HG02571 (cell line): ENCODE results near the gene PER2.

Source experiments
- ATAC-seq: cut with Tn5 transposase; IDR thresholded peaks from one replicate; pipeline ENCODE4 v1.9.1; 2021; ENCODE audit warnings: mild to moderate bottlenecking, moderate library complexity; ENCODE audit not compliant: unreplicated experiment

PER2 gene

DNA sequence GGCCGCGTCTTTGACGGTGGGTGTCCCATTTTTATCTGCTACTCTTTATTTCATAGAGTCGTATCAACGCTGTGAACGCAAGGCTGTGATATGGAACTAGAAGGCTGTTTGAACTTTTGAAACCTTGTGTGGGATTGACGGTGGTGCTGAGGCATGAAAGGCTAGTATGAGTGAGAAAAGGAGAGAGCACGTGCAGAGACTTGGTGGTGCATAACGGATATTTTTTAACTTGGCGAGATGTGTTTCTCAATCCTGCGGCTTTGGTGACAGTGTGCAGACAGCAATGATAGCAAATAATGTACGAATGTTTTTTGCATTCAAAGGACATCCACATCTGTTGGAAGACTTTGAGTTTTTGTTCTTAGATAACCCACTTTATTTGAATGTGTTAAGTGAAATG, 54.8 kb downstream of the PER2 start:
- ATAC-seq = no peak

DNA sequence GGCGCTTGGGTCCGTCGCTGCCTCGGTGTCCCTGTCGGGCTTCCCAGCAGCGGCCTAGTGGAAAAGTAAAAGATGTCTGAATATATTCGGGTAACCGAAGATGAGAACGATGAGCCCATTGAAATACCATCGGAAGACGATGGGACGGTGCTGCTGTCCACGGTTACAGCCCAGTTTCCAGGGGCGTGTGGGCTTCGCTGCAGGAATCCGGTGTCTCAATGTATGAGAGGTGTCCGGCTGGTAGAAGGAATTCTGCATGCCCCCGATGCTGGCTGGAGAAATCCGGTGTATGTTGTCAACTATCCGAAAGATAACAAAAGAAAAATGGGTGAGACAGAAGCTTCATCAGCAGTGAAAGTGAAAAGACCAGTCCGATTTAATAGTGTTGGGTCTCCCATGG, 56.6 kb downstream of the PER2 start:
- no peak for ATAC-seq

DNA sequence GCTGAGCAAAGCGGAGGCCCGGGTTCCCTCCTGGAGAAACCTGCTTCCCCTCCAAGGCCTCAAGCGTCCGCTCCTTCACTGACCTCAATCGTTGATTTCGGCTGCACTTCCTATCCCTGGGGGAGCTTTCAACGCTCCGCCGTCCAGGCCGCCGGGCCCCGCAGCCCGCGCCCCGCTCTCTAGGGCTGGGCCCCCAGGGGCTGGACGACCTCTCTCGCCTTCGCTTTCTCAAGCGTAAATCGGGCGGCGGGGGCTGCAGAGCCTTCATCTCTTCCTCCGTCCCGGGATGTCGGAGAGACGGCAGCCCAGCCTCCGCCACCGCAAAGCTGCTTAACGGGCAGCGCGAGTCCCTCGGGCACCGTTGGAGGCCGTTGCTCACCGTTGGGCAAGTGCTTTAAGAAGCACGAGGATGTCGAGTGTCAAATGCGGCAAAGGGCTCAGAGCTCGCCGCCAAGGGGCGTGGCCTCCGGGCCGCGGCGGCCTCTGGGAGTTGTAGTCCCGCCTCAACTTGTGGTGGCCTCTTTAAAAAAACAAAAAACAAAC, 57.1 kb downstream of the PER2 start:
- ATAC-seq = peak; percentile 60

DNA sequence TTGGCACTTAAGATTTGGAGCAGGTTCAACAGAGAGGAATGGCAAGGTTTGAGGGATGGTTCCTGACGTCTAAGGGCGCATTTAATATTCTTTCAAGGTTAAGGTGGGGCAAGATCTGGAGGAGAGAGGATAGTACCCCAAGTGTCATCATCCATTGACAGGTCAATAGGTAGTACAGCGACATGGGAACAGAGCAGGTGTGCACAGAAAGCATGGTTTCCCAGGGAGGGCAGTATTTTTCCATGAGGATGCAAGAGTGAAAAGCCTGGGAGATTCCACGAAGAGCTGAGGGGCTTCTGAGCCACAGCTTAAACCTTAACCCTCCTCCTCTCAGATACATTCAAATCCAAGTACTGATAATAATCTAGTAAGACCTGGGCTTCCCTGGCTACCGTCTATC, 57.7 kb downstream of the PER2 start:
- ATAC-seq = no peak

DNA sequence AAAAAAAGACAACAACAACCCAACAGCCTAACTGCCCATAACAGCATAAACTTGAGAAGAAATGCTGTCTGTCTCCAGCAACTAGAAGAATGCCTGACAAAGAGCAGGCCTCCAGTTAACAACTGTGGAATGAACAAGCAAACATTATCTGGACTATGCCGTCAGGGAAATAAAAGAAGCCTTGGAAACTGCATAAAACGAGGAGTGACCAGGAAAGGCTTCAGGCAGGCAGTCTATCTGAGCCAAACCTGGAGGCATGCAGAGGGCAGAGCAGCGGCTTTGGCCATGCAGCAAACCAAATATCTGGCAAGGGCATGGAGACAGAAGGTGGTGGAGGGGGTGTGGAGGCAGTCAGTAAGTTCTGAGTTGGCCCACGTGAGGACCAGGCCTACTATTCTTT, 59.7 kb downstream of the PER2 start:
- ATAC-seq = no peak

DNA sequence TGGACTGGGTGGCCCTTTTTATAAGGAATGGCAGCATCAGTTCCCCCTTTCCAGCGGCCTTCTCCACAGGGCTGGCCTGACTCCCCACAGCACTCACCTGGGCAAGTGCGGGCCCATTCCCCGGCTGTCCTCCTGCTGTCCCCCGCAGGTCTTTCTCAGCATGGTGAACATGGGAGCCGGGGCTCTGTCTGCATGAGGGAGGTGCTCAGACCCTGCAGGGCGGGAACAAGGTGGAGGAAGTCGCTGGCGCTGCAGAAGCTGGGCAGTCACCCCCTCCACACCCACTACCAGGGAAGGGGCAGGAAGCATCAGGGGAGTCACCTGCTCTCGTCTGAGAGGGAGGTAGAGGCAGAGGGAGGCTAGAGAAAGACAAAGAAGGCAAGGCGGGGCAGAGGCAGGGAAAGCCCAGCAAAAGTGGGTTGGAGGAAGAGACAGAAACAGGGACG, 60.8 kb downstream of the PER2 start:
- no peak for ATAC-seq

DNA sequence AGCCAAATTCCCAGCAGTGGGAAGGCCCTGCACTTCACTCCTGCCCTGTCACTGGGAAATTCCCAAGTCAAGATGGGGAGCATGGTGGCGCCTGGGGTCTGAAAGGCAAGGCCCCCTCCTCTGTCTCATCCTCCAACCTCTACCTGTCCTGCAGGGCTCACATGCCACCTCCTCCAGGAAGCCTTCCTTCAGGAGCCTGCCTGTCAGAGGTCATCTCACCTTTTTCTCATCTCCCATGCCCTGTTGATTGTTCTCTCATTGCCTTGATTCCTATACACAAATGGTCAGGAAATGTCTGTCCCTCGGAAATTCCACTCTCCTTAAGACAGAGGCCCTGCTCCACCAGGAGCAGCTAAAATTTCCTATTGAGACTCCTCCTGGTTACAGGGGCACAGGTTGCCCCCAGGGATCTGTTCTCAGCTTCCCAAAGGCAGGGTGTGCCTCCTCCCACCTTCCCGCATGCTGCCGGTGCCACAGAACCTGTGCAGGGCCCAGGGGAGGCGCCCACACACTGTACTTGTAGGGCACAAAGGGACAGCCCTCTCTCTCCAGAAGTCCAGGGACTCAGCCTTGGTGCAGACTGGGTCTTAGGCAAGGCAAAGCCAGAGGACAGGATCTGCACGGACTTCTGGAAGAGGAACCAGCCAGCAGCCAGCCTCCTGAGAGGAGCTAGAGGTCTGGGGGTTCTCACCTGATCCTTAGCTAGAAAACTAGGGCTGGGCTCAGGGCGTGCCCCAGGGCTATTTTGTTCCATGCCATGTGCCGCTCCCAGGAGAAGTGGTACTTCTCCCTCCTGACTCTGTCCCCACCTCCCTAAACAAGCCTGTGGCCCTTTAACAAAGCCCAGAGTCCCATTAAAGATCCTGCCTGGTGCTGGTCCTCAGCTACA, 61.5 kb downstream of the PER2 start:
- ATAC-seq = no peak

DNA sequence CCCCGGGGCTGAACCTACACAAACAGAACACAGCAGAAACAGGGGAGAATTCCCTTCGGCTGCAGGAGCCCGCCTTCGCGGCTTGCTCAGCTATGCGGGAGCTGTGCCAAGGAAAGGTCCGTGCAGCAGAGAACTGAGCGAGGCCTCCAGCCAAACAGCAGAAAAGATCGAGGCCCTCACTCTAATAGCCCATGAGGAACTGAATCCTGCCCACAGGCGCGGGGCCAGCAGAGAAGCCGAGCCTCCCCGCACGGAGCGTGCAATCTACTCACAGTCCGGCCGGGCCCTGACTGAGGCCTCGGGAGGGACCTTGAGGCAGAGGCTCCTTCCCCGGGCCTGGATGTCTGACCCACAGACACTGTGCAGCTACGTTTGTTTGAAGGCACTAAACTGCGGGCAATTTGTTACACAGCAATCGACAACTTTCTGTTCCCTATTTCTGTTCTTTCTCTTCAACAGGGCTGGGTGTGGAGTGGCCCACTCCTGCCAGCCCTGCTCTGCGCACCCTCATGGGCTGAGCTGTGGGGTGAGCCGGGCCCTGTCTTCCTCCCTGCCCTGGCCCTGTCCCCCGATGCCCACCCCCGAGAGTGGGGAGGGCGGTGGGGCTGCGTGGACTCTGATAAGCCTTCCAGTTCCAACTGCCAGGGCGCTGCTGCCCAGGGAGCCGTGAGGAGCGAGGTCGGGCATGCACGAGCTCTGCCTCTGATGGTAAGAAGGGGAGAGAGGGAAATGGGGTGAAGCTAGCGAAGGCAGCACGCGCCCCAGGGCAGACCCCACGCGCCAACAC, 62.3 kb downstream of the PER2 start:
- no peak for ATAC-seq

DNA sequence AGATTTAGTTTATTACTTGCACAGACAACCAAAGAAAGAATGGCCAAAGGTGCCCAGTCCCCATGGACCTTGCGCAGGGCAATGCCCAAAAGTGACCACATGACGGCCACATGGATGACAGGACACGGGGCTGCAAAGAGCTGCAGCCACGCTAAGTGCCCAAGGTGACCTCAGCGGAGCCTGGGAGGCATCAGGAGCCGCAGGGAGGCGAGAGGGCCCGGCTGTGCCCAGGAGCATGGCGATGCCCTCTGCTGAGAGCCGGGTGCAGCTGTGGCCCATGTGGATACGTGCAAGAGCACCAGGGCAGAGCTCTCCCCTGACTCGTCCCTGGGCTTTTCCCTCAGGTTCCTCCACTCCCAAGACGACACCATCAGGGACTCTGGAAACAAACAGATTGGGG, 63.3 kb downstream of the PER2 start:
- ATAC-seq = no peak

DNA sequence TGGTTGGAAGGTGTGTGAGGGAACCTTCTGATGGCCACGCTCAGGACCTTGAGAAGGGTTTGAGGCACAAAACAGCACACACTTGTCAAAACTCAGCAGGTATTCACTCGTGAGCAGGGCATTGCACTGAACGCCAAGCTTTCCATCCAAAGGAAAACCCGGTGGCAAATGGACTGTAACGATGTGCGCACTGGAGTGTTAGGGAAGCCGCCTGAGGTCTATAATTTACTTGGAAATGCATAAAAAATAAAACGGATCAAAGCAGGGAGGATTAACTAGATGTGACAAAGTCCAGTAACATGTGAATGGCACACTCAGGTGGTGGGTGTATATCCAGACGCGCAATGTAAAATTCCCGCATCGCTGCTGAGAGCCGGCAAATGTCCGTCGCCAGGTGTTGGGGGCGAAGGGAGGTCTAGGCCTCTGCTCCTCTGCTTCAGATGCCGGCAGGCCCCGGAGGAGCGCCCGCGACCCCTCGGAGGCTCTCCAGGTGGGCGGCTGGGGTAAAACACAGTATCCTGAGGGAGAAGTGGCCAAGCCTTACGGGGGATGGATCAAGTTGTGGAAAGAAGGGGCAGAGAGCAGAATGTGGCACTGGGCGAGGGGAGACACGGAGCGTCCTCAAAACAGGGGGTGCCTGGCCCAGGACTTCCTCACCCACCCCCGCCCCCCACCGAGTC, 63.9 kb downstream of the PER2 start:
- no peak for ATAC-seq

DNA sequence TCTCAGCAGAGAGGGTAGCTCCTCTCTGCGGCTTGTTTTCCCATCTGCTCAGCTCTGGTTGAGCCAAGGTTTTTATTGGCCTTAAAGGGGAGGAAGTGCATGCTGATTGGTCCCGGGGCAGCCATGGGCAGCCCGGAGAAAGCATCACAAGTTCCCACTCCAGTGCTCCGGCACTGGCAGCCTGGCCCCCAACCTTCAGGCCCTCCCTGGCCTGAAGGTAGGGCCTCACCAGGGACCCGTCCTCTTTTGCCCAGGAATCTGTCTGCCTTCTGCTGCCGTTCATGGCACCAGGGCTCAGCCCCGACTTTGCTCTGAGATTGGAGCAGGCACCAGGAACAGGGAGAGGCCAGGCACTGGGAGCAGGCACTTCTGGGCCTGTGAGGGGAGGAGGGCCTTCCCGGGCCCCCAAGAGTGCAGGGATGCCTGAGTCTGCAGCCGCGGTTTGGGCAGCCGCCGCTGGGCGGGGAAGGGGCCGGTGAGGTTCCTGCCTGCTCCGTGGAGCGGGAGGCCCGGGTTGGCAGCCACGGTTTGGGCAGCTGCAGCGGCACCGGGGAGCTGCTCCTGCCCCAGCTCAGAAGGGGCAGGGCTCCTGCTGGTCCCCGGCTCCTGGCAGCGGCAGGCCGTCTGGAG, 67.4 kb downstream of the PER2 start:
- ATAC-seq = no peak

DNA sequence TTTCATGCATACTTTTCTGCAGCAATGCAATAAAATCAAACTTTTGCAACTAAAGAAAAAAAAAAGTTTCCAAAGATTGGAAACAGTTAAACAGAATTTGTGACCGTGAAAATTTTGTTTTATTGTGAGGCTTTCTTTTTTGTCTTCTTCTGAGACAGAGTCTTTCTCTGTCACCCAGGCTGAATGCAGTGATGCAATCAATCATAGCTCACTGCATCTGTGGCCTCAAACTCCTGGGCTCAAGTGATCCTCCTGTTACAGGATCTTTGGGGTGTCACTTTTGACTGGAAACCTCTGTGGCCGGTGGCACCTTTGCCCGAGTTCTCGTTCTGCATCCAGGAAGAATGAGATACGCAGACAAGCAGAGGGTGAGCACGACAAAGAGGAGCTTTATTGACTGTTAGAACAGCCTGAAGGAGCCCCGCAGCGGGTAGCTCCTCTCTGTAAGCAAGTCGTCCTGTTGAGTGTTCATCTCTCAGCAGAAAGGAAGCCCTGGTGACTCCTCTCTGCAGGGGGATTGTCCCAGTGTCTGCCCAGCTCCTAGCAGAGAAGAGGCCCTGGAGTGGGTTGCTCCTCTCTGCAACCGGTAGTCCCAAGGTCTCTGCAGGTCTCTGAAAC, 68.0 kb downstream of the PER2 start:
- no peak for ATAC-seq

DNA sequence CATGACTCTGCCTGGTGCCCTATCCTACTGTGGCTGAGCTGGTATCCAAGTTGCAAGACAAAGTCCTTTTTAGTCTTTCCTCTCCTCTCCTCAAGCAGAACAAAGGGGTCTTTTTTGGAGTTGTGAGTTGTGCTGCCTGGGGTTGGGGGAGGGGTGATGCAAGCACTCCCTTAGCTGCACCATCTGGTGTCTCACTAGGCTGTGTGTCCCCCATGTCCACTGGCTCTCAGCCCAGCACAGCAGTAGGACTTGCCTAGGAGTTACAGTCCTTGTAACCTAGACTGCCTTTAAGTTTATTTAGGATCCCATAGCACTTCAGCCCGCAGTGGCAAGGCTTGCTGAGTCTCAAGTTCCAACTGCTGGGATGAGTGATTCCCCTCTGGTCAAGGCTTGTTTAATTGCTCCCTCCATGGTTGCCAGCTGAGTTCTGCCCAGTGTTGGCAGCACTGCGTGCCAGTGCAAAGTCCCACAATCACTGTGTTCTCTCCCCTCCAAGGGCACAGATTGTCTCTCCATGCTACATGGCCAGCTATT, 71.7 kb downstream of the PER2 start:
- ATAC-seq = no peak

DNA sequence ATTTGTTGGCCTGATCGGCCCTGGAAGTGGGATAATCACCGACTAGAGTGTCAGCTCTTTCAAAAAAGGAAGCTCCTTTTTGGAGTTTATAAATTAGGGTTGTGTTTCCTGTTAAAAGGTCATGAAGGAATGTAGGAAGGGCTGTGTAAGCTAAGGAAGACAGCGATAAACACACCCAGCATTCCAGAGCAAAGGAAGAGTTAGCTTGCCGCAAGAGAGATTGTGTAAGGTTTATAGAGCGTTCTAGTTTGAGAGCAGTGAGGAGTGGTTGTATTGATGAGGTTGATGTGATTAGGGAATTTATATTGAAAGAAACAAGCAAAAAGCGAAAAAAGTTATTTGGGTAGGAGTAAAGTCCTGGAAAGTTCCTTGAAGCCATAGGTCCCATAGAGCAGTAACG, 81.4 kb downstream of the PER2 start:
- ATAC-seq = no peak

DNA sequence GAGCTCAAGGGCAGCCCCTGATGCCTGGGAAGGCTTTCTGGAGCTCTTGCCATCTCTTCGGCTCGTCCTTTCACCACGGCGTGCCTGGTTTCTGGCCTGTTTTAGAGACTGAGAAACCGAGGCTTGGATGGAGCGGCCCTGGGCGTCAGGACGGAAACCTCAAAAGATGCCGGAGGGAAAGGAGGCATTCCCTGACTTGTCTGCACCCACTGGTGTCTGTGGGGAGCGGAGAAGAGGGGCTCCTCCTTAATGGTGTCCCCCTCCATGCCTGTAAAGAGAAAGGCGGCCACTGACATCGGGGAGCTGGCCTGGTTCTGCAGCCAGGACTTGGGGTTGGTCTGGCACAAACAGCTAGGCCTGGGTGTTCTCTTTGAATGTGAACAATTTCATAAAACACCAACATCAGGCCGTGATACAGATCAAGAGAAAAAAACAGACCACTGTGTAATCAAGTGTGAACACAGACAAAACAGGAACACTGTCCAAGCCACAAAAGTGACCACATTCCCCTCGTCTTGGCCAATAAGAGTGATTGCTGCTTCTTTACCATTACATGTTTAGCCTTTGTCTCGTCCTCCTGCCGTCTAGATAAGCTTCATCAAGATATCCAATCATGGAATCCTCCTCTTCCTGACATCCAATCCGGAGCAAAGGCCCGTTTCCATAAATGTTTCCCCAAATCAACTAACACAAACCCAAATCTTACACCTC, 84.3 kb downstream of the PER2 start:
- ATAC-seq = no peak

DNA sequence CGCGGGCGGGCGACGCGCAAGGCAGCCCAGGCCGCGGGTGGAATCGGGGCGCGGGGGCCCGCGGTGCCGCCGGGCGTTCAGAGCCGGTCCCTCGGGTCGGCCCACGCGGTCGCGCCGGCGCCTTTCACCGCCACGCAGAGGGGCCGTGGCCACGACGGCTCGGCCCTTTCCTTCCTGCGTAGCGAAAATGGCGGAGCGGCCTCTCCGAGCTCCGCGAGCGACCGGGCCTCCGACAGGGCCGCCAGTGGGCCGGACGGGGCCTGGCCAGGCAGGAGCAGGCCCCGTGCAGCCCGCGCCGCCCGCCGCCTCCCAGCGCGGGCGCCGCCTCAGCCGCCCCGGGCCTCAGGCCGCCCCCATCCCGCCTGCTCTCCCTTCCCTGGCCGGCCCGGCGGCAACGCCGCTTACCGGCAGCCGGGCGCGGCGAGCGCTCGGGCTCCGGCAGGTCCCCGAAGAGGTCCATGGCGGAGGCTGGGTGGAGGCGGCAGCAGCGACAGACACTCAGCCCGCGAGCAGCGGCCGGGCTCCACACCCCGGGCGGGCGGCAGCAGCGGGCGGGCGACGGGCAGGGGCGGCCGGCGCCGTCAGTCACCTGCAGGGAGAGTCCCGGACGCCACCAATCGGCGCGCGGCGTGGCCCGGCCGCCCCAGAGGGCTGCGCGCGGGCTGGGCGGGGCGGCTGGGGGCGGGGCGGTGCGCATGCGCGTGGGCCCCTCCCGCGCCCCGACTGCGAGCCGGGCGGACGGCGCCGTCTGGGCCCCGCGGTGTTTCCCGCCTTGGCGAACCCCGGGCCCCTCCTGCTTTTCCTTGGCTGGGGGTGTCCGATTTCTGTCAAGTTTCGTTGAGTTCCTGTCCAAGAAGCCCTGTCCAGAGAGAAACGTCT, 85.1 kb downstream of the PER2 start, which contains the start of gene ILKAP:
ILKAP (minus strand) TSS at position 602 of the 879 bp plus-strand sequence; CDS start at position 460, 142 bp downstream.
- ATAC-seq = peak; percentile 96

DNA sequence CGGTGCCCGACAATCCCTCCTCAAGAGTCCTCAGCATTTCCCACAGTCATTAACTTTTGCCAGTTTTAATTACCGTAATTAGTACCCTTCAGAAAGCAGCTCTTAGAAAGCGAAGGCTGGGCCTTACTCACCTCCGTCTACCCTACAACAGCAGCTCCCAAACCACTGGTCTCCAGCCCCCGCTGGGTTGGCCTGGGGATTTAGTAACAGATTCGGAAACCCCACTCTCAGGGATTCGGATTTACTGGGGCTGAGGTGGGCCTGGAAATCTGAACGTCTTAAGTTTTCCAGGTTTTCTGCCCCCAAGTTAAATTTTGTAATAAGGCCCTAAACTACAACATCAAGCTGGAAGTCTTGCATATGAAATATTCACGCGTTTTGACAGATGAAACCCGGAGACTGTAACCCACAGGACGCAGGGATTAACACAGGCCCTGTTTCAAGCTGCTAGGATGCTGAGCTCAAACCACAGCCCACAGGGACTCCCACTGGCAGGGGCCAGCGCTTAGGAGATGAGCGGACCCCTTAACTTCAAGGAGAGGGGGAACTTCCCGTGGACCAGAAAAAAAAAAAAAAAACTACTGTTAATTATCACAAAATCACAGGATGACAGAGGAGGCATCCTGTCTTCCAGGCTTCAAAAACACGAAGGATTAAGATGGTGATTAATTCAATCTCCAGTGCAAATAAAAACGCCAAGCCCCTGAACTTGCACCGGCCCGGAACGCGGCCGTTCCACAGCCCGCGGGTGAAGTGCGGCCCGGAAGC, 85.9 kb downstream of the PER2 start:
- no peak for ATAC-seq
